WI38 (cell line): Measurements from ENCODE around the gene SYVN1.
"Not testable (repeated sequence)": the region's sequence is repeated elsewhere in the genome, so short reads cannot be mapped to it uniquely, and the experiment has no call there.

Experiments used
- H3K4me3 ChIP-seq: 2 replicates; pipeline ENCODE4 v1.5.1; 2011; ENCODE audit warnings: low read depth, mild to moderate bottlenecking, control low read depth, low read length
- CTCF ChIP-seq: IDR thresholded peaks from 2 replicates; pipeline ENCODE4 v1.5.1; 2012; ENCODE audit warnings: low read depth, mild to moderate bottlenecking, control low read depth, low read length

Gene SYVN1

GRCh38 chr11:65134240-65134951 lies at the start of gene SYVN1:
Gene SYVN1 (minus strand): TSS chr11:65134519. CDS start chr11:65133601, 918 bp downstream.
- TF ChIP-seq CTCF = no peak
- H3K4me3 ChIP-seq = peak within 1 kb of the TSS; percentile 97

GRCh38 chr11:65183201-65183891 lies 49.0 kb upstream of the SYVN1 start:
- peak overlapping the region; percentile 96 for H3K4me3 ChIP-seq
- no peak for TF ChIP-seq CTCF

GRCh38 chr11:65182258-65183170 lies 48.2 kb upstream of the SYVN1 start:
- no peak for TF ChIP-seq CTCF
- peak overlapping the region; percentile 96 for H3K4me3 ChIP-seq

- H3K4me3 ChIP-seq = peak within 1 kb of the TSS; percentile 96
- TF ChIP-seq CTCF = no peak
Observed at GRCh38 chr11:65181569-65182257, 47.4 kb upstream of the SYVN1 start, which contains the start of gene CAPN1. Gene CAPN1 (plus strand): TSS chr11:65181928. CDS start chr11:65182702, 774 bp downstream.

- peak overlapping the region; percentile 96 for H3K4me3 ChIP-seq
- peak; percentile 19; the same call in 1 of the 2 replicates for TF ChIP-seq CTCF
Observed at GRCh38 chr11:65180877-65181568, 46.7 kb upstream of the SYVN1 start.

- H3K4me3 ChIP-seq = not testable (repeated sequence)
Observed at GRCh38 chr11:65174571-65175010, 40.3 kb upstream of the SYVN1 start.

- TF ChIP-seq CTCF = no peak
- no peak overlapping the region for H3K4me3 ChIP-seq
Observed at GRCh38 chr11:65172600-65172999, 38.3 kb upstream of the SYVN1 start.
